OCI-LY7 (cell line): ENCODE data around the gene MYL11. TPM values are rescaled to one million over a fixed set of nuclear protein-coding genes. Genes with fewer than 3 reads are reported as not detected.

ENCODE experiments used
- BruUV-seq: library from RNA; stranded (reverse); fragments of 400-500 nt; replicated peaks from 2 replicates; lab custom pipeline; 2021; lab: Mats Ljungman, UMichigan
- CTCF ChIA-PET: fragments of 300-600 bp; sonication (Branson Sonifier 250); formaldehyde crosslinking; loops from one replicate; lab custom pipeline; 2022; ENCODE audit warnings: antibody characterized with exemption; ENCODE audit not compliant: unreplicated experiment; lab: Charles Lee
- POLR2A ChIA-PET: fragments of 300-600 bp; sonication (Branson Sonifier 250); formaldehyde crosslinking; loops from one replicate; lab custom pipeline; 2022; ENCODE audit warnings: antibody characterized with exemption; lab: Charles Lee
- DNase-seq: peaks from one replicate; pipeline ENCODE4 v3.0.0-alpha.2; 2015; ENCODE audit warnings: low spot score
- H2AFZ ChIP-seq: fragments of 200-600 bp; sonication (generic), shearing (Covaris generic); 2 replicates; pipeline ENCODE4 v1.6.1; 2014; ENCODE audit warnings: mild to moderate bottlenecking, antibody characterized with exemption, low read length, moderate library complexity
- H3K27ac ChIP-seq: fragments of 200-600 bp; sonication (generic); 2 replicates; pipeline ENCODE4 v1.5.1; 2014; ENCODE audit warnings: mixed run types, low read depth, mild to moderate bottlenecking, moderate library complexity, low read length, inconsistent platforms; ENCODE audit not compliant: poor library complexity, severe bottlenecking
- H3K36me3 ChIP-seq: fragments of 200-600 bp; sonication (generic); 2 replicates; pipeline ENCODE4 v1.6.1; 2014; ENCODE audit warnings: mild to moderate bottlenecking, antibody characterized with exemption, low read length, moderate library complexity, mixed read lengths; ENCODE audit not compliant: insufficient read depth
- H3K4me1 ChIP-seq: fragments of 200-600 bp; sonication (generic); 2 replicates; pipeline ENCODE4 v1.5.1; 2014; ENCODE audit warnings: mild to moderate bottlenecking, low read length; ENCODE audit not compliant: insufficient read depth, poor library complexity, severe bottlenecking
- H3K4me2 ChIP-seq: fragments of 200-600 bp; sonication (generic); 2 replicates; pipeline ENCODE4 v1.6.1; 2014; ENCODE audit warnings: mild to moderate bottlenecking, low read length
- H3K4me3 ChIP-seq: fragments of 200-600 bp; sonication (generic); 2 replicates; pipeline ENCODE4 v1.5.1; 2014; ENCODE audit warnings: mild to moderate bottlenecking, low read depth, low read length; ENCODE audit not compliant: poor library complexity, severe bottlenecking
- H3K79me2 ChIP-seq: fragments of 200-600 bp; sonication (generic); 2 replicates; pipeline ENCODE4 v1.6.1; 2016; ENCODE audit warnings: low read depth, mild to moderate bottlenecking, low read length, moderate library complexity, mixed read lengths; ENCODE audit not compliant: insufficient read depth
- H3K9me2 ChIP-seq: fragments of 200-600 bp; sonication (generic); 2 replicates; pipeline ENCODE4 v1.6.1; 2016; ENCODE audit warnings: mild to moderate bottlenecking, low read length, mixed read lengths; ENCODE audit not compliant: insufficient read depth
- H3K9me3 ChIP-seq: fragments of 200-600 bp; sonication (generic); 2 replicates; pipeline ENCODE4 v1.6.1; 2014; ENCODE audit warnings: mild to moderate bottlenecking, mixed run types, low read length, mixed read lengths
- H4K20me1 ChIP-seq: fragments of 200-600 bp; sonication (generic); 2 replicates; pipeline ENCODE4 v1.6.1; 2014; ENCODE audit warnings: mild to moderate bottlenecking, antibody characterized with exemption, low read length, moderate library complexity, mixed read lengths; ENCODE audit not compliant: insufficient read depth
- CTCF ChIP-seq: fragments of 200-600 bp; sonication (generic); conservative IDR thresholded peaks from 2 replicates; pipeline ENCODE4 v1.5.1; 2014; ENCODE audit warnings: mild to moderate bottlenecking, antibody characterized with exemption, low read length, moderate library complexity, mixed read lengths
- EZH2phosphoT487 ChIP-seq: fragments of 200-600 bp; sonication (generic); IDR thresholded peaks from 2 replicates; pipeline ENCODE4 v1.6.1; 2018; ENCODE audit warnings: low read depth, borderline replicate concordance, mild to moderate bottlenecking, mixed run types, antibody characterized with exemption, low read length, moderate library complexity, mixed read lengths
- intact Hi-C: fragments of 100-400 bp; cut with micrococcal nuclease; formaldehyde crosslinking; loops from one replicate; pipeline ENCODE4 v1.10.0; 2022; ENCODE audit not compliant: unreplicated experiment
- total RNA-seq, 2 experiments: library from RNA; depleted of rRNA in 1 of 2; stranded (reverse); fragments of >200 nt in 1 of 2; shearing (Covaris generic) in 1 of 2; gene quantifications; 2 replicates each; pipeline ENCODE4 v1.2.3, GENCODE V29; 2014 to 2022

MYL11 gene
- total RNA-seq, 2 experiments from 2014 or later, result 3.2 to 3.9 TPM

GRCh38 chr16:30377050-30377811, 2.6 kb downstream of the MYL11 start:
- no peak for DNase-seq
- Histone ChIP-seq H3K4me1 (peaks cover 52% of the 10 kb centered on the region), H2AFZ (no peak overlapping the region; the same call in 1 of the 2 replicates), H3K9me3 (no peaks in the 10 kb centered on the region), H3K36me3 (peaks cover 21% of the 10 kb centered on the region), H3K9me2 (no peaks in the 10 kb centered on the region), H3K79me2 (peaks cover 31% of the 10 kb centered on the region; the same call in 1 of the 2 replicates), H3K4me3 (peak overlapping the region; percentile 74), H3K27ac (peak overlapping the region; percentile 97), H4K20me1 (no peaks in the 10 kb centered on the region), H3K4me2 (peak overlapping the region; percentile 100)
- no TSS peak for BruUV-seq
- CTCF ChIA-PET, result interaction anchor here (0.6 kb wide), 1 partner anchor 248 kb away, joined by 5 read pairs; no protein-coding TSS in a partner anchor
- no peak for TF ChIP-seq EZH2phosphoT487
- no peak for TF ChIP-seq CTCF
- intact Hi-C loops, result loop anchor here (10.0 kb wide), 1 partner anchor 382 kb away; the partner anchor contains the start of genes HIRIP3 and INO80E
- POLR2A ChIA-PET, result interaction anchor here (0.7 to 1.1 kb wide), 2 partner anchors 20 to 35 kb away, joined by 3 to 5 read pairs; no protein-coding TSS in a partner anchor

GRCh38 chr16:30377812-30378235, 3.2 kb downstream of the MYL11 start:
- CTCF ChIA-PET, result interaction anchor here (0.6 kb wide), 1 partner anchor 247 kb away, joined by 5 read pairs; no protein-coding TSS in a partner anchor

More at GRCh38 chr16:30377812-30378235, 3.2 kb downstream of the MYL11 start:
- TF ChIP-seq CTCF (no peak), EZH2phosphoT487 (no peak)
- Histone ChIP-seq H3K36me3 (peaks cover 21% of the 10 kb centered on the region), H3K4me1 (peaks cover 50% of the 10 kb centered on the region), H3K9me2 (no peaks in the 10 kb centered on the region), H3K4me2 (peak overlapping the region; percentile 100), H3K4me3 (peak overlapping the region; percentile 74), H3K27ac (peak overlapping the region; percentile 97), H3K9me3 (no peaks in the 10 kb centered on the region), H2AFZ (peak overlapping the region; percentile 47; the same call in 1 of the 2 replicates), H4K20me1 (no peaks in the 10 kb centered on the region), H3K79me2 (peaks cover 31% of the 10 kb centered on the region; the same call in 1 of the 2 replicates)
- peak; percentile 86 for DNase-seq
- BruUV-seq, result no TSS peak
- intact Hi-C loops, result loop anchor here (1.0 to 10.0 kb wide), 3 partner anchors 17 to 383 kb away; partner anchors contain the start of genes HIRIP3, INO80E and ZNF48
- POLR2A ChIA-PET, result interaction anchor here (0.7 kb wide), 1 partner anchor 20 kb away, joined by 5 read pairs; no protein-coding TSS in a partner anchor
